NCI-H2196 treated with DMSO at 0.1 percent for 48 hours (cell line): ENCODE results near the gene IRF4.

ENCODE experiments used
- DNase-seq: peaks from one replicate; lab custom pipeline; 2025; ENCODE audit not compliant: unreplicated experiment; lab: John Stamatoyannopoulos, UW

The IRF4 gene

DNA sequence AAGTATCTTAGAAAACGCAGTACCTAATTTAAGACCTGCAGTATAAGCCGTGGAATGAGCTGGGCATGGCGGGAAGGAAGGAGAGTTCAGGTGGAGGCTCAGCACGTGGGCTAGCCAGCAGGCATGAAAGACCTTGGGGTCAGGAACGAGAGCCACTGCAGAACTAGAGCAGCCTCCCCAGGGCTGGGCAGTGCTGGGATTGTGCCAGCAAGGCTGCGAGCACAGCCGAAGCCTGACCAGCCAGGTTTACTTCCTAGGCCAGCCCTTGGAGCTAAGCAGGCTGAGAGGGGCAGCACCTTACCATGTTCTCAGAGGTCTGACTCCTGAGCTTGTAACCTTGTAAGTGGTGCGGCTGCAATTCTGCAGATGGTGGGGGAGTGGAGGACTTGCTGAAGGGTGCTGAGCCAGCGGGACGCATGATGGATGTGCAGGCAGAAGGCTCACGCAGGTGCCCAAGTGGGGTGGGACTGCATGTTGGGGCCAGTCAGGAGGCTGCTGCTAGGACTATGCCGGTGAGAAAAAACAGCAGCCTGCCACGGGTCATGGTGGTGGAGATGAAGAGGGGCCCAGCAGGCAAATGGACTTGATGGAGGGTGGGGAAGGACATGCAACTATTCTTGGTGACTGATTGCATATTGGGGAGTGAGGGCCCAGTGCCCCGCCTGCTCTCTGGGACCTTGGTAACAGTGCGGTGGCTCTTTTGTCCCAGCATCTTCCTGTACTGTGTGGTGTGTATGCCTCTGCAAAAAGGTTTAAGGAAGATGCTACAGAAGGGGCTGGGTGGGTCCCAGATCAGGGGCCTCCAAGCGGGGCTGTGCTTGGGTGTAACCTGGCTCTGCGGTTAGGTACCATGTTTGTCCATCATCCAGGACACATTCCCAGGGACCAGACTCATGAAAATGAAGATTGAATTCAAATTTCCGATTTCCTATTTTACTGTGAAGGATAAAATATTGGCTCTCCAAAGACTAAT, 37.6 kb upstream of the IRF4 start:
- DNase-seq: no peak

DNA sequence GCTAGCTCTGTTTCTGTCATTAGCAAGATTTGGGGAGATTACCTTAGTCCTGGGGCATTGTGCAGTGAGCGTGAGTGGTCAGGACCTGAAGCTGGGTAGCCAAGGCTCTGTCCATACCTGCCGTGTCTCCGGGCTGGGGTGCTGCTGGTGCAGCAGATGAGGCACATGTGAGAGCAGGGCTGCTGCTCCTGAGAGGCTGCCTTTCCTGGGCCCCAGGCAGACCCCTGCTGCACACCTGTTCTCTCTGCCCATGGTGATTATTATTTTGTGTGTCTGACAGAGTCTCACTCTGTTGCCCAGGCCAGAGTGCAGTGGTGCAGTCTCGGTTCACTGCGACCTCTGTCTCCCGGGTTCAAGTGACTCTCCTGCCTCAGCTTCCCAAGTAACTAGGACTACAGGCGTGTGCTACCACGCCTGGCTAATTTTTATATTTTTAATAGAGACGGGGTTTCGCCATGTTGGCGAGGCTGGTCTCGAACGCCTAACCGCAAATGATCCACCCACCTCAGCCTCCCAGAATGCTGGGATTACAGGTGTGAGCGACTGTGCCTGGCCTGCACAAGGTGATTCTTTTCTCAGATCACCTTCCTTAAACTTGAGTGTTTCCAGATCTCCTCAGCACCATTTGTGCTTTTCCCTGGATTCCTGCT, 36.8 kb upstream of the IRF4 start:
- no peak for DNase-seq

DNA sequence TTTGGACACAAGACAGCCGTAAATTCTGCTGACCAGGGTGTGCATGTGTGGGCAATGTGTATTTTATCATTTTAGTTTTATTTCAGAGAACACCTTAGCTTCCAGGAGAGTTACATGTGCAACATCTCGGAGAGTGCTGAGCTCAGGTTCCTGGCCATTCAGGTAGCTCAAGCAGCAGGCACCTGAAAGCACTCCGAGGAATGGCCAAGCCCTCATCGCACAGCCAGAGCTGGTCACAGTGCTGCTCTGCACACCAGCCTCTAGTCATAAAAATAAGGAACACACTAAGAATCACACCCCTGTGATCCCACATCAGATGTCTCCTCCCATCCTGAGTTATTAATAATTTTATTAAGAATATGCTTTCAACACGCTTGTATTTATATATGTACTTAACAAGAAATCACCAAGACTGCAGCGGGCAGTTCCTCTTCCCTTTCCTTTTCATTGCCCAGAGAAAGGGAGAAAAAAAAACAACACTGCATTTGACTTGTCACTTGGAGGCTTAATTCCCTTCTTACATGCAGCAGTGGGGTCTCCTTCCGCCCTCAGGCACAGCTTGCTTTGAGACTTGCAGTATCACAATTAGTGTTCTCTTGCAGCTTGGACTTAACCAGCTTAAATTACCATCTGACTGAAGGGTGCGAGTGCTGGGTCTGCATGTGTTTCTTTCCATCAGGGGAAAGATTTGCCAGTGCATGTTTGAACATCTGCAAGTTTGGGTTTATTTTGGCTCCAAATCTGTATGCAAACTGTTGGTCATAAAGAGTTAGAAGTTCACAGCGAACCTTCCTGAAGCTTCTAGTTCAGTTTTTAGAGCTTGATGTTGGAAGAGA, 36.0 kb upstream of the IRF4 start:
- no peak for DNase-seq

DNA sequence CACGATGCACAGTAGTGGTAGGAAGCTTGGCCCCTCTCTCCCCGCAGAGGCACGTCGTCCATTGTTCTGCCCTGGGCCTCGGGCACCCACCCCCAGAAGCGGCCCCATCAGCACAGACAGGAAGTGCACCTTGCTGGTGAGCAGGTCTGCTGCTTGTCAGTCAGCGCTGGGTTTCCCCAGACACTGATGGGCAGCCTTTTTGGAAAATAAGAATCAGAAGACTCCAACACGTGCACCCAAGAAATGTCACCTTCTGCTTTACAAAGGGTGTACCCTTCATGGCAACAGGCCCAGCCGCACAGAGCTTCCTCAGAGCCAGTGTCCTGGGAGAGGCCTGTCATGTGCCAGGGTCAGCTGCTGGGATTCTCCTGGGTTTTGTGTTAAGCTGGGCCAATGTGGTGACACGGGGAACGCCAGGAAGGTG, 34.7 kb upstream of the IRF4 start:
- no peak for DNase-seq

DNA sequence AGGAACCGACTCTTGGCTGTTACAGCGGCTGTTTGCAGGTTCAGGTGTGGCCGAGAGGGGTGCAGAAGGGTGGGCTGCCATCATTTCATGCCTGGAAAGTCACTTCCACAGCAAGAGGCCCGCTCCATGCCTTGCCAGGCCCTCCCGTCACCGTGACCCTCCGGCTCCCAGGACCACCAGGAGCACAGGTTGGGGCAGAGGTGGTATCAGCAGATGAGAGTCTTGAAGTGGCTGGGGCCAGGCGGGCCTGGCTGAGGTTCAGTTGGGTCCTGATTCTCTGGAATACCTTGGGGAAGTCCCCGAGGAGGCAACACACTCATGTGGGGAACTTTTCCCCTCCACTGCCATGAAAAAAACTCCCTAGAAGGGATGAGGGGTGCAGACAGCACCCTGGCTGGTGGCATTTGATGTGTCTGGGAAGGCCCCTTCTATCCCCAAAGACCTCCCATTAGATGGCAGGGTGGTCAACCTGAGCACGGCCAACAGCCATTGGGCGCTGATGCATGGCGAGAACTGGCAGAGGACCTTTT, 34.2 kb upstream of the IRF4 start:
- DNase-seq: no peak

DNA sequence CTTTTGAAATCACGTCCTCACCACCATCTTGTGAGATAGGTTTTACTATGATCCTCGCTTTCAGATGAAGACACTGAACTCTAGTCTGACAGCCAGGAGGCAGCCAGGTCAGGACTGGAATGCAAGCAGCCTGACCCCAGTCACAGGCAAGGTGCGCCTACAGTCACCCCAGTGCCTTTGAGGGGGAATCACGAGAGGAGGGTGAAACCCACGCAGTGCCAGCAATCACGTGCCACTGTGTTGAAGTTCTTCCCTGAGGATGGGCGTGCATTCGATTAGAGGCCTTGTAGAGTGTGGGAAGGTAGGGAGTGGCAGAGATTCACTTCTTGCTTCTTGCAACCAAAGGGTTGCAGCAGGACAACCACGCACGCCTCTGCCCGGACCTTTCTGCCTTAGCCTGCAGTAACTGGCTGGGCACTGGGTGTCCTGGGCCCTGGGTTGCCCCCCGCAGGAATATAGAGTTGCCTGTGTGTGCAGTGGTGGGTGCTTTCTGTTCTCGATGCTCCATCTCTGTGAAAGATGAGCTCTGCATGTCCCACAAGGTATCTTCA, 33.7 kb upstream of the IRF4 start:
- DNase-seq: no peak

DNA sequence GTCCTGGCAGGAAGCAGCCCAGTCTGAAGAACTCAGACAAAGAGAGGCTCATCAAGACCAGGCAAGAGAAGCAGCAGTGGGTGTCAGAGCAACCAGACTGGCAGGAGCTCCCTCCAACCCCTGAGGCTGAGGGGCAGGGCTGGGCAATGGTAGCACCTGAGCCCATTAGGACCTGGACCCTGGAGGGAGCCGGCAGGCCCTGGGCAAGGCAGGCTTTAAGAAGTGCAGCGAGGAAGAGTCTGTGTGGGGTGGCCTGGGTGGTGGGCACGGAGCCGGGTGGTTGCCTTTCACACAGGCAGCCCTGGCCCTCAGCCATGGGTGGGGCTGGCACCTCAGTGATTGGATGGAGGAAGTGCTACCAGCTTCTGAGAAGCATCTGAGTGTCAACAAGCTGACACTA, 33.1 kb upstream of the IRF4 start:
- no peak for DNase-seq

DNA sequence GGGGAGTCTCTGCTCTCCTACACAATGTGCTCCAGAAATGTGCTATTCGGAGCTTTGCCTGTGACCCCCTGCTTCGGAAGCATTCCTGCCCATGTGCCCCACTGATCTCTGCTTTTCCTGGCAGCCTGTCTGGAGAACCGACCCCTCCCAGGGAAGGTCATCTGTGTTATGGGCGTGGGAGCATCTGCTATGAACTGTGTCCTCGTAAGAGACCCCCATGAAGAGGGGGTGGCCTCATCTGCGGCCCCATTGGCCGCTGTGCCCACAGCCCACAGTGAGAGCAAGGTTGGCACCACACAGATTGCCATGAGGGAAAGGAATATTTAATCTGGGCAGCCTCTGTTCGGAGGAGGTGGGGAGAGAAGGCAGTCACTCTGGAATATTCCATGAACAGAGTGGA, 32.7 kb upstream of the IRF4 start:
- DNase-seq: no peak

DNA sequence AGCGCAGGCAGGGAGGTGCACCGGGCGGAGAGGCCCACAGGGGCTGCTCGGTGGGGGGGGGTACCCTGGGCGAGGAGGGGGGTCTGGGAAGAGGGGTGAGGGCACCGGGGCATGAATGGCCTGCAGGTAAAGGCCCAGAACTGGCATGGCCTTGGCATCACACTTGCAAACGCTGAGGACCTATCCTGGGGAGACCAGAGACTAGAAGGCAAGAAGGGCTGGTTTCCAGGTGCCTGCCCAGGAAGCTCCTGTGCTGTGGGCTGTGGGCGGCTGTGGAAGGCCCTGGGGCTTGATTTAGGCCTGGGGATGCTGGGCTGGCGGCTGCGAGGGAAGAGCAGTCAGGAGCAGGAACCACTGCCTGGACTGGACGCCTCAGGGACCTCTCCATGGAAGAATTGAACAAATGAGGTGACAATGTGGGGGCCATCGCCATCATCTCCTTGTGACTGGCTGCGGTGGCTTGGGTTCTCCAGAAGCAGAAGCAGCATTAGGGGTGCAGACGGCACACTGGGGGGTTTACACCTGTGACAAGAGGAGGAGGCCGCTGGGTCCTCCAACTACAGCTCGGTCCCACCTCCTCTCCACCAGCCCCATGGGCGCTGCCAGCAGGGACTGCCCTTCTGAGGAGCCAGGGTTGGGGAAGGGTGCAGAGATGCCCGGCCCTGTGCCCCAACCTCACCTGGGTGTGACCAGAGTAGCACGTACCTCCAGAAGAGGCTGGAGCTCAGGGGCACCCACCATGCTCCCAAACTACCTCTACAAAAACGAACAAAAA, 32.1 kb upstream of the IRF4 start:
- no peak for DNase-seq

DNA sequence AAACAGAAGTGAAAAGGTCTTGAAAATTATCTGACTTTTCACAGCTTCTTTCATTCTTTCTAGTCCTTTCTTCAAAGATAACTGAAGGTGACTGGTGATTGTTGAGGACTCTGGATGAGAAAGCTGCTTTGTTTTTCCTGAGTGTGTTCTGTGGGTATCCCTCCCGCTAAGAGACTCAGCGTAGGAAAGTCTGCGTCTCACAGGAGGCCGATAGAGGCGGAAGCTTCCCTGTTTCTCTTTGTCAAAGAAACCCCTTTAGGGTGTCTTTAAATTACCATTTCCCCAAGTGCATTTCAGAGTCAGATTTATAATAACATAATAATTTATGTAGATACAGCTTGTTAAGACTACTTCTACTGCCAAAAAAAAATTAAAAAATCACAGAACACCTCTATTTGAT, 31.2 kb upstream of the IRF4 start:
- DNase-seq: no peak

DNA sequence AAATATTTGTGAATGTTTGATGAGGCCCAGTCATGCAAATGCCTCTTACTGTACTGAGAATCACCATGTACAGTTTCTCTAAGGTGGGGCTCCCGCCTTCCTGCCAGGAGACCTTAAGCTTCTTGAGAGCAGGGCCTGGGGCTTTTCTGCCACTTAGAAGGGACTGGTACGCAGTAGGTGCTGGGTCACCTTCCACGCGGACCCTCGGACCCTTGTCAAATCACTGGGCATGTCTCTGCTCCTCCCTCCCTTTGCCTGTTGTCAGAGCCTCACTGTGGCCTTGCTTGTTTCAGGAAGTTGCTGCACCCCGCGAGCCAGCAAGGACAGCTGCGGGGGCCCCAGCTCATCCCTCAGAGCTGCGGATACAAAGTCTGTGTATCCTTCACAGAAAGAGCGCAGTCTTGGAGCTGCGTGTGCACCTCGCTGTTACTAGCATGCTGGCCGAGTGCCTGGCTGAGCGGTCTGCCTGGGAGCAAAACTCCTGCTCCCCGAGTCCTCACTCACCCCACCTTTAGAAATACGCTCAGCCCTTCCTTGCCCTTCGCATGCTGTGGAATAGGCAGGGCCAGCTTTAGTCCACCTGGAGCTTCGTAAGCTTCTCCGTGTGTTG, 30.7 kb upstream of the IRF4 start:
- no peak for DNase-seq

DNA sequence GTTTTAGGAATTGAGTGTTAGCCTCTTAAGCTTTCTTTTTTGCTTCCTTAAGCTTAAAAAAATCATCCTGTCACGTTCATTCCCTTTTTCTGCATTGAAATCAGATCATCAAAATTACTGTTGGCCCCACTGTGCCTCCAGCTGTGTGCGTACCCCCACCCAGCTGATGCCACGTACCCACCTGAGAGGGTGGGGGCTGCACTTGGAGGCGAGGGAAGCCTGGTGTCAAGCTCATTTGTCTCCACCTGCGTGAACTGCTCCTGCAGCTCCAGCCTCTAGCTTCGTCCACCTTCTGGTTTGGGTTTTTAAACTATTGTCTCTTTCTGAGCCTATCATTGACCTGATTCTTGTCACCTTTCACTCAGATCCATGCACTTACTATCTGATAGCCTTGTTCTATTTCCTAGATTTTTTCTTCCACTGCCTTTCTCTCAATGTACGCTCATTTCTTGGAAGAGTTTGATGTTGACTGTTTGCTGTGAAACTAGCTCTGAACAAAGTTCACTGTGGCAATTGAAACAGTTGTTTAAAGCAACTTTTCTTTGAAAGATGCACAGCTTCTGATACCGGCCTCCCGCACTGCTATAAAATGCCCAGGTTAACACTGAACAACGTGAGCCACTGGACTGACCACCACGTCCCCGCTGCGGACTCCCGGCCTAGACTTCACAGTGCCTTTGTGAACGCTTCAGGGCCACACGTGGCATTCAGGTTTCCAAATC, 30.0 kb upstream of the IRF4 start:
- DNase-seq: no peak

DNA sequence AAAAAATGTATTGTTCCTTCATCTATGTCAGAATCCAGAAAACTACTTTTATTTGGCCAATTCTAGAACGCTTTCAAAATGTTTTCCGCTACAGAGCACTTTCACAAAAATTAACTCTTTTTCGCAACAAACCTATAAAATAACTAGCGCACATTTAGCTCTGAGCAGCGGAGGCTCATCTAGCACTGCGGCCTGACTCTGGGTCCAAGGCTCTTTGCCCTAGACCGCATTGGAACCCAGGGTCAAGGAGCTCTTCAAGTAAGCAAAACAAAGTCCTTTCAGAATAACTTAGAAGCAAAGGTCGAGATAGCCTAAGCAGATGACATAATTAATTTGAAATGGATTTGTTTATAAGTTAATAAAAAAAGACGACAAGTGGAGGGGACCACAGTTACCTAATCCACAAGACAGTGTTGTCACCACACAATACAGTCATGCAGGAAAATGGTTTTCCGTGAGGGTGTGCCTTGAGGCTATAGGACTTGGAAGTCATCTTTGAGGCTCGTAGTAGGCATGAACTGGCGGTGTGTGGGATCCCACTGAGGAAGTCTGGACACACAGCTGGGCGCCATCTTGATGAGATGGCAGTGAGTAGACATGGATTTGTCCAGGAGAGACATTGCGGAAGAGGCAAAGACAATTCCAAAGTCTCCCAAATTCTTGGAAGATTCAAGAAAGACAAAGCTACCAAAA, 29.2 kb upstream of the IRF4 start:
- DNase-seq: no peak

DNA sequence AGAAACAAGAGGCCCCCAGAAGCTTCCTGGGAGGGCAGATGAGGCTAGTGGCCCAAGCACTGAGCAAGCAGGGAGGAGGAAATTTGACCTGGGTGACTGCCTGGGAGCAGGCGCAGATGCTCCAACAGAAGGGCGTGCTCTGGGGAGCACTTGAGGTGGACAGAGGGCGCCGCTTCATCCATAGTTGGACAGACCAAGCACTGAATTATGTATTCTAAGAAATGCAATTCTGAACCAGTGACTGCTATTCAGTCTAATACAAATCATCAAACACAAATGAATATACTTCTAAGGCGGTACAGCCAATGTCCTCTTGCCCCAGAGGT, 28.7 kb upstream of the IRF4 start:
- DNase-seq: no peak

DNA sequence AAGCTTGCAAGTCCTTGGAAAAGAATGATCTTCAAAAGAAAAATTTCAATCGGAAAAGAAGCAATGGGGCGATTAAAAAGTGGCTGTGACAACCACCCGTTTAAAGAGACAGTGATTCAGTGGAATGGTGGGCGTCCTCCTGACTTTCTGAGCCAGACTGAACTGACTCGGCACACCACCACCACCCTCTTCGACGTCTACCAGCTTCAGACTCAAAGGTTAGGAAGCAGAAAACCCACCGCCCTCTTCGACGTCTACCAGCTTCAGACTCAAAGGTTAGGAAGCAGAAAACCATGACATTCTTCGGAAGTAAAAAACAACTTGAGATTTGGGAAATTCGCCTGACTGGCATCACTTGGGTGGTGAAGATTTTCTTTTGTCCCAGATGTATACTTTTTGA, 28.3 kb upstream of the IRF4 start:
- no peak for DNase-seq

DNA sequence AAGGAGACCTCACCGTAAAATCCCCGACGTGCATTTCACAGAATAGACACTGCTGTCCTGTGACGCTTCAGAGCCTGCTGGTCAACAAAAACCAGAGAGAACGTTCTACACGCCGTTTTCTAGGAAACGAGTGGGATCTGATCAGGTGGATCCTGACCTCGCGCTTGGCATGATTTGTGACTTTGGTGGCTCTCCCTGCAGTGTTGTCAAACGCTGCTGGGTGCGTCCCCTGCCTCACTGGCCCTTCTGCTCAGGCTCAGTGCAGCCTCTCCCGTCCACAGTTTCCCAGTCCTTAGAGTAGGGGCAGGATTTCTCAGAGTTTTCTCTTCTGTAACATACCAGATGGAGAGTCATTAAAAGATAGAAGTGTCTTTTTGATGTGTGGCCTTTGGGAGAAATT, 27.6 kb upstream of the IRF4 start:
- no peak for DNase-seq

DNA sequence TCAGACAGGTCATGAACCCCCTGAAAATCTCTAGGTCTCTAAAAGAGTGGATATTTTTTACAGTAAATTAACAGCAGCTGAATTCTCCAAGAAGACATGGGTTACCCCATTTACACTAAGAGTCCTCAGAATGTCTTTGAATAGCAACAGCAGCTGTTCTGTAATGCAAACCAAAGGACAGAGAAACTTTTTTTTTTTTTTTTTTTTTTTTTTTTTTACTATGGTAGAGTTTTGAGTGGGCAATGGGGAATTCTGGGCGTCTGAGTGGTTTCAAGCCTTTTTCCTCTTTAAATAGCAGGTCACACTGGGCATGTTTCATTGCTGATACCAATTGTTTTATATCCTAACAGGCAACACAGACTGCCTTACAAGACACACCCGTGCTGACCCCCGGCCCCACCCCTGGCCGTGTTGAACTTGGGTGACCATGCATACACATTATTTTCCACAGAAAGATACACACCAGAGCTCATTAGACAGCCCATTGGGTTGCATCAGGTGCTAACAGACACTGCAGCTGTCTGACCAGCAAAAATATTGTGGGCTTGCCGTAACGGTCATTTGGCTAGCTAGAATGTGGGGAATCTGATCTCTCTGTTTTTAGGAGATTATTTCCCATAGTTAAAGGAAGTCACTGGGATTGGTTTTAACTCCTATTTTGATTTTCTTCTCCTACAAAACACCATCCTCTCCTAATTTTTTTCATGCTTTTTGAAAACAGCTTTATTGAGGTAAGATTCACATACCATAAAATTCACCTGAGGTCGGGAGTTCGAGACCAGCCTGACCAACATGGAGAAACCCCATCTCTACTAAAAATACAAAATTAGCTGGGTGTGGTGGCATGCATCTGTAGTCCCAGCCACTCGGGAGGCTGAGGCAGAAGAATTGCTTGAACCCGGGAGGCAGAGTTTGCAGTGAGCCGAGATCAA, 26.7 kb upstream of the IRF4 start:
- DNase-seq: no peak

DNA sequence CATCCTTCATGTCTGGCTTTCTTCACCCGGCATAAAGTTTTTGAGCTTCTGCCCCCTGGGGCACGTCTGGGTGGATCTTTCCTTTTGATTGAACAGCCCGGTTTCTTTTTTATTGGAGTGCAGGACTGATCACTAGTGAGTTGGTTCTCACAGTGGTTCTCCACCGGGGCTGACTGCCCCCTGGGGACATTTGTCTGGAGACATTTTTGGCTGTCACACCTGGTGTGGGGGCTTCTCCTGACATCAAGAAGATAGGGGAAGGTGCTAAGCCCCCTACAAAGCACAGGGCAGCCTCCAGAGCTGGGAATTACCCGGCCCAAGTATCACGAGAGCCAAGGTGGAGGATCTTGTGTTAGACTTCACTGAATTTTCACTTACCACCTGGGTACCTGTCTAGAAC, 25.7 kb upstream of the IRF4 start:
- no peak for DNase-seq
